OCI-LY3 (cell line): Measurements from ENCODE around the gene R3HDM2.

Experiments
- H2AFZ ChIP-seq: fragments of 200-600, 300-600 bp; shearing (Covaris generic); 2 replicates; pipeline ENCODE4 v1.6.0; 2014; ENCODE audit warnings: antibody characterized with exemption, low read depth, low read length
- H3K27ac ChIP-seq: fragments of 200-600, 300-600 bp; sonication (generic); 2 replicates; pipeline ENCODE4 v1.5.1; 2014; ENCODE audit warnings: mild to moderate bottlenecking, low read length, moderate library complexity, mixed read lengths
- H3K27me3 ChIP-seq: fragments of 200-600, 300-600 bp; sonication (generic); 2 replicates; pipeline ENCODE4 v1.6.1; 2014; ENCODE audit warnings: low read depth, low read length, mixed read lengths
- H3K36me3 ChIP-seq: fragments of 200-600, 300-600 bp; sonication (generic); replicated peaks from 2 replicates; pipeline ENCODE3; 2014; ENCODE audit warnings: low read depth, low read length, mixed read lengths
- H3K4me1 ChIP-seq: fragments of 300-600, 200-600 bp; sonication (generic); 2 replicates; pipeline ENCODE4 v1.6.1; 2014; ENCODE audit warnings: low read length, mixed read lengths
- H3K4me2 ChIP-seq: fragments of 200-600, 300-600 bp; sonication (generic); 2 replicates; pipeline ENCODE4 v1.6.1; 2014; ENCODE audit warnings: low read length, mixed read lengths
- H3K4me3 ChIP-seq: fragments of 300-600, 200-600 bp; sonication (generic); 2 replicates; pipeline ENCODE4 v1.5.1; 2014; ENCODE audit warnings: antibody characterized with exemption, mild to moderate bottlenecking, low read length, moderate library complexity
- H3K79me2 ChIP-seq: fragments of 300-600, 200-600 bp; shearing (Covaris generic); 2 replicates; pipeline ENCODE4 v1.6.1; 2014; ENCODE audit warnings: mild to moderate bottlenecking, low read length, mixed read lengths
- H3K9ac ChIP-seq: fragments of 300-600, 200-600 bp; shearing (Covaris generic); 2 replicates; pipeline ENCODE4 v1.6.0; 2014; ENCODE audit warnings: mild to moderate bottlenecking, low read length, moderate library complexity
- H3K9me3 ChIP-seq: fragments of 200-600, 300-600 bp; shearing (Covaris generic); 2 replicates; pipeline ENCODE4 v1.6.1; 2014; ENCODE audit warnings: low read length, mixed read lengths; ENCODE audit not compliant: insufficient read depth
- H4K20me1 ChIP-seq: fragments of 200-600, 300-600 bp; sonication (generic); 2 replicates; pipeline ENCODE4 v1.6.1; 2016; ENCODE audit warnings: low read length, mixed read lengths; ENCODE audit not compliant: insufficient read depth
- EZH2phosphoT487 ChIP-seq: fragments of 200-600 bp; shearing (Covaris generic); IDR thresholded peaks from 2 replicates; pipeline ENCODE4 v1.6.1; 2018; ENCODE audit warnings: antibody characterized with exemption, mixed run types, low read depth
- TF ChIP-seq, protein P1 (sequence below): fragments of 200-600, 300-600 bp; sonication (generic); IDR thresholded peaks from 2 replicates; pipeline ENCODE4 v1.5.1; 2014; ENCODE audit warnings: antibody characterized with exemption, low read length, low read depth

R3HDM2 gene

DNA sequence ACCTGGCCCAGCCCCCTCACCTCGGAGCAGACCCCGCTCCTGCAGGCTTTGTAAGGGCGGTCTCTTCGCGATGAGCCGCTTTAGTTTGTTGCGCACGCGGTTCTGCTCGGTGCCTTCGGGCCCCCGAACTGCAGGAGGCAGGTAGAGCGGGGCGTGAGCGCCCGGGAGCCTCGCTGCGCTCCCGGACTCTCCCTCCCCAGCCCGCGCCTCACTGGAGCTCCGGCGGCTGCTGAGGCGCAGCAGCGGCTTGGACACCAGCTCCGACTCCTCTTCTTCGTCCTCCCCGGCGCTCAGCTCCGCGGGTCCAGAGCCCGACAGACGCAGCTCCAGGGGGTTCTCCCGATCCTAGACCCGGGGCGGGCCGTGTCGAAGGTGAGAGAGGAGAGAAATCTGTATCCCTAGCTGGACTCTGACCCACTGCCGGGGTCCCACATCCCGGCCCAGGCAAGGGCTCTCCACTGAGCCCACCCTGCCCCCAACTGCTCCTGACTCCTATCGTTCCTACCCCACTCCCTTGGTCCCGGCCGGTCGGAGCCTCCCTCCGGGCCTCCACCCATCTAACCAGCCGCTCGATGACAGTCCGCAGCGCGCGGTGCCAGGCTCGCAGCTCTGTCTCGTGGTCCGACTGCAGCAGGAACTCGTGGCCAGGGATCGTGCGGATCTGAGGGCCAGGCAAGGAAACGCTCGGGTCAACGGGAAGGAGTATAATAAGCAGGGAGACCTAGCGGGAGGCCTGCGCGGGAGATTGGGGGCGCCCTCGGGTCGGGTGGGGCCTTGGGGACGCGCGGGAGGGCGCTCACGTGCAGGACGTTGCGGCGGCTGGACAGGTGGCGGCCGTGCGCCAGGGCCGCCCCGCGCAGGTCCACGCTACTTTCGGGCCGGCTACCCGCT is 44.7 kb upstream of the R3HDM2 start:
- H4K20me1 ChIP-seq: no peaks in the 10 kb centered on the region
- peaks cover 33% of the 10 kb centered on the region for H3K4me1 ChIP-seq
- no peak overlapping the region for H2AFZ ChIP-seq
- H3K27me3 ChIP-seq: no peaks in the 10 kb centered on the region
- no peak for TF ChIP-seq EZH2phosphoT487
- TF ChIP-seq, protein P1, sequence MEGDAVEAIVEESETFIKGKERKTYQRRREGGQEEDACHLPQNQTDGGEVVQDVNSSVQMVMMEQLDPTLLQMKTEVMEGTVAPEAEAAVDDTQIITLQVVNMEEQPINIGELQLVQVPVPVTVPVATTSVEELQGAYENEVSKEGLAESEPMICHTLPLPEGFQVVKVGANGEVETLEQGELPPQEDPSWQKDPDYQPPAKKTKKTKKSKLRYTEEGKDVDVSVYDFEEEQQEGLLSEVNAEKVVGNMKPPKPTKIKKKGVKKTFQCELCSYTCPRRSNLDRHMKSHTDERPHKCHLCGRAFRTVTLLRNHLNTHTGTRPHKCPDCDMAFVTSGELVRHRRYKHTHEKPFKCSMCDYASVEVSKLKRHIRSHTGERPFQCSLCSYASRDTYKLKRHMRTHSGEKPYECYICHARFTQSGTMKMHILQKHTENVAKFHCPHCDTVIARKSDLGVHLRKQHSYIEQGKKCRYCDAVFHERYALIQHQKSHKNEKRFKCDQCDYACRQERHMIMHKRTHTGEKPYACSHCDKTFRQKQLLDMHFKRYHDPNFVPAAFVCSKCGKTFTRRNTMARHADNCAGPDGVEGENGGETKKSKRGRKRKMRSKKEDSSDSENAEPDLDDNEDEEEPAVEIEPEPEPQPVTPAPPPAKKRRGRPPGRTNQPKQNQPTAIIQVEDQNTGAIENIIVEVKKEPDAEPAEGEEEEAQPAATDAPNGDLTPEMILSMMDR: no peak
- H3K4me3 ChIP-seq: no peak overlapping the region
- no peak overlapping the region for H3K27ac ChIP-seq
- H3K9ac ChIP-seq: no peak overlapping the region
- no peak overlapping the region for H3K4me2 ChIP-seq
- H3K9me3 ChIP-seq: no peaks in the 10 kb centered on the region
- H3K79me2 ChIP-seq: no peaks in the 10 kb centered on the region
- H3K36me3 ChIP-seq: no peaks in the 10 kb centered on the region

DNA sequence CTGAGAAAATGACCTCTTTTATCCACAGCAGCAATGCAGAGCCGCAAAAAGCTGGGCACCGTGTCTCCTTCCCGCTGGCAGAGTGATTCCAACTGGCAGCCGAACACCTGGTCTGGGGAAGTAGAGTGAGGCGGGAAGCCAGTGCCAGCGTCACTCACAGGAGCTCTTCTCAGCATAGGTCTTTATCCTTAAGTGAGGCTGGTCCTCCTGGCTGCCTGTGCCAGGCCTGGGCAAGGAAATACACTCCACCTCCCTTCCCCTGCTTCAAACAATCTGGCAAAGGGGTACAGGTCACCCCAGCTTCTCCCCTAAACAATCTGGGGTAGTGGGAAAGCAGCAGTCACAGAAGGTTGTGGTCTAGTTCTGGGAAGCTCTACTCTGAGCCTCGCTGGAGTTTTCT is 44.0 kb upstream of the R3HDM2 start:
- Histone ChIP-seq H3K27ac (no peak overlapping the region), H3K4me3 (no peak overlapping the region), H3K9me3 (no peaks in the 10 kb centered on the region), H3K36me3 (no peaks in the 10 kb centered on the region), H4K20me1 (no peaks in the 10 kb centered on the region), H3K4me2 (no peak overlapping the region), H3K79me2 (no peaks in the 10 kb centered on the region), H3K9ac (no peak overlapping the region), H2AFZ (no peak overlapping the region), H3K27me3 (no peaks in the 10 kb centered on the region), H3K4me1 (peaks cover 31% of the 10 kb centered on the region)
- TF ChIP-seq EZH2phosphoT487: no peak
- TF ChIP-seq, protein P1: no peak

DNA sequence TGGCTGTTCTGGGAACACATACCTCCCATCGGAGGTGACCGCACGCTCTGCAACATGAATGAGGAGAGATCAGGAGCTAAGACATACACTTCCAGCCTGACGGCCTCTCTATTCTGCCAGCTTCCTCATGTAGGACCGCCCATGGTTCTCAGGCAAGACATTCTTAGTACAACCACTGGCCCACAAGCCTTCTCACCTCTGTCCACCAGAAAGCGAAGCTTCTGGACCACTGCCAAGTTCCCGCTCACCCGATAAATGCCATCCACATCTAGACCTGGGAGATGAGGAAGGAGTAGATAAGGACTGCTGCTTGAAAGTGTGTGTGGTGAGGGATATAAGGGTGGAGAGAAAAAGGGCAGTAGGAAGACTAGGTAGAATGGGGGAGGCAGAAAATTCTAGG is 43.6 kb upstream of the R3HDM2 start:
- Histone ChIP-seq H3K9me3 (no peaks in the 10 kb centered on the region), H3K4me1 (peaks cover 27% of the 10 kb centered on the region), H3K4me2 (no peak overlapping the region), H4K20me1 (no peaks in the 10 kb centered on the region), H3K79me2 (no peaks in the 10 kb centered on the region), H3K9ac (no peak overlapping the region), H2AFZ (no peak overlapping the region), H3K27ac (no peak overlapping the region), H3K36me3 (no peaks in the 10 kb centered on the region), H3K4me3 (no peak overlapping the region), H3K27me3 (no peaks in the 10 kb centered on the region)
- TF ChIP-seq EZH2phosphoT487: no peak
- TF ChIP-seq, protein P1: no peak

DNA sequence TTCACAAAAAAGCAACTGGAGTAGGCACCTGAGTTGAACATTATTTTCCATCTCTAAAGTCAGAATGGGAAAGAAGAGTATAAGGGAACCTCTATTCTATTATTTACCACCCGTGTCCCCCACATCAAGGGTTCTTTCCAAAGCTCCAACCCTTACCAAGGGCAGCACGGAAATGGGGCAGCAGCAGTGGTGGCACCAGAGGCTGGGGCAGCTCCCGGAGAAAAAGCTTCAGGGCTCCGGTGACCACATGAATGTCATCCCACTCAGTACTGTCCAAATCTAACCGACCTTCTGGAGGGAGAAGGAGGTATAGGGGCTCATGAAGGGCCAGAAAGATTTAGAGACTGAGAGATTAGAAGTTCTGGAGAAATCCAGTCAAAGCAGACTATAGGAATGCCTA is 43.0 kb upstream of the R3HDM2 start:
- Histone ChIP-seq H3K4me3 (no peak overlapping the region), H3K9ac (no peak overlapping the region), H3K36me3 (no peaks in the 10 kb centered on the region), H3K4me1 (peaks cover 23% of the 10 kb centered on the region), H4K20me1 (no peaks in the 10 kb centered on the region), H3K27ac (no peak overlapping the region), H3K27me3 (no peaks in the 10 kb centered on the region), H3K9me3 (no peaks in the 10 kb centered on the region), H3K79me2 (no peaks in the 10 kb centered on the region), H2AFZ (no peak overlapping the region), H3K4me2 (no peak overlapping the region)
- TF ChIP-seq, protein P1: no peak
- TF ChIP-seq EZH2phosphoT487: no peak
